NK-92 (cell line): ENCODE results near the gene CCDC183.
"Not testable (repeated sequence)": the region's sequence is repeated elsewhere in the genome, so short reads cannot be mapped to it uniquely, and the experiment has no call there.

Experiments
- DNase-seq: peaks from one replicate; lab custom pipeline; 2025; ENCODE audit not compliant: unreplicated experiment; lab: John Stamatoyannopoulos, UW

The CCDC183 gene

GRCh38 chr9:136784249-136784996 is 11.7 kb upstream of the CCDC183 start:
- DNase-seq, result no peak

DNA sequence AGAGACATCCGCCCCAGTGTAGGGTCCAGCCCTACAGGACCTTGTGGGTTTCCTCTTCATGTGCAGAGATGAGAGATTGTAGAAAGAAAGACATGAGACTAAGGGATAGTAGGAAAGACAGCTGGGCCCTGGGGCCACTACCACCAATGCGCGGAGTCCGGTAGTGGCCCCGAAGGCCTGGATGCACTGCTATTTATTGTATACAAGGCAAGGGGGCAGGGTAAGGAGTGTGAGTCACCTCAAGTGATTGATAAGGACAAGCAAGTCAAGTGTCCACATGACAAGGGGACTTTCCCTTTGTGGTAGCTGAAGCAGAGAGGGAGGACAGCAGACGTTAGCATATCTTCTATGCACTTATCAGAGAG is 11.2 kb upstream of the CCDC183 start:
- DNase-seq, result no peak

- DNase-seq, result not testable (repeated sequence)
These were observed 10.4 kb upstream of the CCDC183 start for GRCh38 chr9:136785565-136786355.

DNA sequence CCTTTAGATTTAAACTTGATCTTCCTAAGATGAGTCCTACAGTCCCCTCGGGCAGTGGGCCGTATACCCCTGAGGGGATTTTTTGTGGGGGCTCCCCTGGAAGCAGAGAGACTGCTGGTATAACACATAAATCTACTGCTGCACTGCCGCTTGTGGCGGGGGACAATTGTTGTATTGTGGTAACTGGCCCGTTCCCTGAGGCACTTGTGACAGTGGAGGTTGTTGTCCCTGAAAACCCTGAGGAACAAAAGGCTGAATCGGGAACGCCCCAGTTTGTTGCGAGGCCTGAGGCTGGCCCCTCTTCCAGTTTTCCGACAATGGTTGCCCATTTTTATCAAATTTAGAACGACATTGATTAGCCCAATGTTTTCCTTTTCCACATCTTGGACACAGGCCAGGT is 9.7 kb upstream of the CCDC183 start:
- no peak for DNase-seq

- not testable (repeated sequence) for DNase-seq
These were observed 9.2 kb upstream of the CCDC183 start for GRCh38 chr9:136786983-136787382.

DNA sequence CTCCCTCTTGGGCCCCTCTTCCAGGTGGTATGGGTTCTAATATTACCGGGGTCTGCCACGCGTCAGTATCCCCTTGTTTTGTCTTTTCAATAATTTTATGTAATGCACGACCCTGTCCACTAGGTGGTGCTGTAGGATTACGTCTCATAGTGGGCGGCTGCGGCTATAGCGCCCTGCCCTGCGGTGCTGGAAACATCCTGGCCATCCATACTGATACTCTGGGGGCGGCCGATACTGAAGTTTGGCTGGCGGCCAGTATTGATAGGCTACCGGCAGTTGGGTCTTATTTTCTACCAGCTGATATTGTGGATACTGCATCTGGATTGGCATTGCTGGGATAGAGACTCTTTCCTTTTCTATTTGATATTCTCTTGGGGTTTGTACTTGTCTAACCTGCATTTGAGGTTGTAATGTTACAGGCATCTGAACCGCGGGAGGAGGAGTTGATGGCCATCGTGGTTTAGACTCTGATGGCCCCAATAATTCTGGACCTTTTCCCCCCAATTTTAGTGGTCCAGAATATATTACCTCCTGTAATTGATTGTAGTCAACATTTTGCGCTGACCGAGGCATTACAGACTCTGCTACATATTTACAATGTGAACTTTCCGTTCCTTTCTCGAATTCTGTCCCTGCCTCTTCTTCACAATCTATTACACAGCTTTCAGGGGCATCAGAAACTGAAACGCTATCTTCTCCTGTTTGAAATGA is 8.3 kb upstream of the CCDC183 start:
- no peak for DNase-seq

DNA sequence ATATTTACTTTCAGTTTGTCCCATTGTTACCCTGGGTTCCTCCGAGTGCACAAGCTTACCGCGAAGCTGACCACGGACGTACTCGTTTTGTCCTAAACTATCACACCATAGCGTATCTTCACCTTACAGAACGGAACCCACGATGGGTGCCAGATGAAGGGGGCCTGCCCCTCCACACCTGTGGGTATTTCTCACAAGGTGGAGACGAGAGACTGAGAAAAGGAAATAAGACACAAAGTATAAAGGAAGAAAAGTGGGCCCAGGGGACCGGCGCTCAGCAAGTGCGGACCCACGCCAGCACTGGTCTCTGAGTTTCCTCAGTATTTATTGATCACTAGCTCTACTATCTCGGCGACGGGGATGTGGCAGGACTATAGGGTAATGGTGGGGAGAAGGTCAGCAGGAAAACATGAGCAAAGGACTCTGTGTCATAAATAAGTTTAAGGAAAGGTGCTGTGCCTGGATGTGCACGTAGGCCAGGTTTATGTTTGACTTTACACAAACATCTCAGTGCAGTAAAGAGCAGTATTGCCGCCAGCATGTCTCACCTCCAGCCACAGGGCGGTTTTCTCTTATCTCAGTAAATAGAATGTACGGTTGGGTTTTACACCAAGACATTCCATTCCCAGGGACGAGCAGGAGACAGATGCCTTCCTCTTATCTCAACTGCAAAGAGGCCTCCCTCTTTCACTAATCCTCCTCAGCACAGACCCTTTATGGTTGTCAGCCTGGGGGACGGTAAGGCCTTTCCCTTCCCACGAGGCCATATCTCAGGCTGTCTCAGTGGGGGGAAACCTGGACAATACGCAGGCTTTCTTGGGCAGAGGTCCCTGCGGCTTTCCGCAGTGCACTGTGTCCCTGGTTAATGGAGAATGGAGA is 7.3 kb upstream of the CCDC183 start:
- DNase-seq, result not testable (repeated sequence)

GRCh38 chr9:136789523-136789937 is 6.6 kb upstream of the CCDC183 start:
- DNase-seq, result no peak

DNA sequence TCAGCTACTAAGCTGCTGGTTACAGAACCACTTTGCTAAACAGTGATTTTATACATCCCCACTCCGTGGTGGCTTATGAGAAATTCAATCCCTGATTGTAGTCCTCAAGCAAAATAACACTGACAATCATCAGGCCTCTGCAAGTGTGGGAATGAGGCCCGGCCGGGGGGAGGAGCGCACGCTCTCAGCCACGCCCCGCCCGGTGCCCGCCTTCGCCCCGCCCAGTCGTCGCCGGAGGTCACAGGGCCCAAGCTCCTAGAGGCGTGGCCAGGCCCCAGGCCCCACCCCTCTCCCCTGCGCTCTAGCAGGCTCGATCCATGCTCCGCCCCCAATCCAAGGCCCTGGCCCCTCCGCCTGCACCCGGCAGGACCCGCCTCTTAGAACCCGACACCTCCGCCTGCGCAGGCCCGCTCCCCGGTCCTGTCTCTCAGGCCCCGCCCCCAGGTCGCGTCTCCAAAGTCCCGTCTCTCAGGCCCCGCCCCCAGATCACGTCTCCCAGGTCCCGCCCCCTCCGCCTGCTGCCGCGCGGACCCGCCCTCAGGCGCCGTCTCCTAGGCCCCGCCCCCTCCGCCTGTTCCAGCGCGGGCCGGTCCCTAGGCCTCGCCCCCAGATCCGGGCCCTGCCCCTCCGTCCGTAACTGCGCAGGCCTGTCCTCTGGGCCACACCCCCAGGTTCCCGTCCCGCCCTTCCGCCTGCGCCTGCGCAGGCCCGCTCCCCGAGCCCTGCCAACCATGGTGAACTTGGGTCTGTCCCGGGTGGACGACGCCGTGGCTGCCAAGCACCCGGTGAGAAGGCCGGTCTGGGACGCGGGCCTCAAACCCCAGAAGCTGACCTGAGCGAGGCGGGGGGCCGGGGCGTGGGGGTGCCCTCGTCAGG is 5.3 kb upstream of the CCDC183 start, which contains the start of gene TMEM141:
TMEM141 (plus strand) TSS at position 705 of the 876 bp plus-strand sequence; CDS start at position 732, 27 bp downstream.
- DNase-seq, result peak; percentile 98

- DNase-seq, result no peak
These were observed 4.4 kb upstream of the CCDC183 start for GRCh38 chr9:136791516-136792276.

GRCh38 chr9:136792321-136793085 is 3.6 kb upstream of the CCDC183 start:
- DNase-seq, result no peak

- DNase-seq, result no peak
These were observed 2.8 kb upstream of the CCDC183 start for GRCh38 chr9:136793086-136793946.

- no peak for DNase-seq
These were observed 1.7 kb upstream of the CCDC183 start for GRCh38 chr9:136794281-136794999.

DNA sequence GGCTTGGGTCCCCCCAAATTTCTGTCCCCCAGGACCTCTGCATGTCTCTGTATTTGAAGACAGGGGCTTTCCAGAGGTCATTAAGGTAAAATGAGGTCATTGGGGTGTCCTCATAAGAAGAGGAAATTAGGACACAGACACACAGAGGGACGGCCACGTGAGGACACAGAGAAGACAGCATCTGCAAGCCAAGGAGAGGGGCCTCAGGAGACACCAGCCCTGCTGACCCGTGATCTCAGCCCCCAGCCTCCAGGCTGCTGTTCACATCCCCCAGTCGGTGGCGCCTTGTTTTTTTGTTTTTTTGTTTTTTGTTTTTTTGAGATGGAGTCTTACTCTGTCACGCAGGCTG is 1.2 kb upstream of the CCDC183 start:
- DNase-seq, result no peak

DNA sequence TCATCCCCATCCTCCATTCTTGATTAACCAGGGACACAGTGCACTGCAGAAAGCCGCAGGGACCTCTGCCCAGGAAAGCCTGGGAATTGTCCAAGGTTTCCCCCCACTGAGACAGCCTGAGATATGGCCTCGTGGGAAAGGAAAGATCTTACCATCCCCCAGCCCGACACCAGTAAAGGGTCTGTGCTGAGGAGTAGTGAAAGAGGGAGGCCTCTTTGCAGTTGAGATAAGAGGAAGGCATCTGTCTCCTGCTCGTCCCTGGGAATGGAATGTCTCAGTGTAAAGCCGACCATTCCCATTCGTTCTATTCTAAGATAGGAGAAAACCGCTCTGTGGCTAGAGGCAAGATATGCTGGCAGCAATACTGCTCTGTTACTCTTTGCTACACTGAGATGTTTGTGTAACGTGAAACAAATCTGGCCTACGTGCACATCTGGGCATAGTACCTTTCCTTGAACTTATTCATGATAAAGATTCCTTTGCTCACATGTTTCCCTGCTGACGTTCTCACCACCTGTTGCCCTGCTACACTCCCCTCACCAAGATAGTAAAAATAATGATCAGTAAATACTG is 723 bp downstream of the CCDC183 start:
- DNase-seq, result not testable (repeated sequence)

- no peak for DNase-seq
These were observed 2.6 kb downstream of the CCDC183 start for GRCh38 chr9:136798708-136799078.
